GM12878 (cell line): Measurements from ENCODE around the gene TULP4. TPM values are rescaled to one million over a fixed set of nuclear protein-coding genes. Genes with fewer than 3 reads are reported as not detected.

ENCODE experiments used
- ATAC-seq: fragments of 200-7000 bp; cut with Tn5 transposase; 3 replicates; pipeline ENCODE4 v1.9.1; 2020; ENCODE audit warnings: mild to moderate bottlenecking, moderate library complexity
- BruUV-seq: library from RNA; stranded (reverse); fragments of 400-500 nt; replicated peaks from 2 replicates; lab custom pipeline; 2021; lab: Mats Ljungman, UMichigan
- CTCF ChIA-PET: fragments of 300-600 bp; sonication (Branson Sonifier 250); formaldehyde crosslinking; extraction: SDS; loops from one replicate; lab custom pipeline; 2021; ENCODE audit warnings: inconsistent platforms; lab: Yijun Ruan, JAX
- POLR2A ChIA-PET: fragments of 350-600 bp; formaldehyde crosslinking; extraction: SDS; loops from one replicate; lab custom pipeline; 2021; ENCODE audit warnings: inconsistent platforms; lab: Charles Lee
- RAD21 ChIA-PET: fragments of 300-600 bp; sonication (Branson Sonifier 250); formaldehyde crosslinking; loops from one replicate; lab custom pipeline; 2023; ENCODE audit warnings: antibody characterized with exemption; ENCODE audit not compliant: unreplicated experiment; lab: Charles Lee
- SMC1A ChIA-PET: fragments of 300-600 bp; sonication (Branson Sonifier 250); formaldehyde crosslinking; loops from one replicate; lab custom pipeline; 2023; ENCODE audit not compliant: unreplicated experiment, uncharacterized antibody; lab: Charles Lee
- DNase-seq: peaks from one replicate; pipeline ENCODE4 v3.0.0-alpha.2; 2011; ENCODE audit warnings: low read depth, low spot score
- FAIRE-seq: peaks from 3 replicates; lab custom pipeline; 2011; peaks lifted over from hg19 to GRCh38; lab: Jason Lieb, UNC
- H2AFZ ChIP-seq: 2 replicates; pipeline ENCODE4 v1.6.0; 2011; ENCODE audit warnings: low read depth, low read length, control low read depth; ENCODE audit not compliant: control insufficient read depth
- H3K27ac ChIP-seq: 2 replicates; pipeline ENCODE4 v1.5.1; 2011; ENCODE audit warnings: control low read depth; ENCODE audit not compliant: control insufficient read depth, insufficient read depth
- H3K27me3 ChIP-seq, 2 experiments: replicated peaks in 1 of 2; 2 replicates each; pipeline versions ENCODE4 v1.6.0 to v1.6.1; 2011; ENCODE audit warnings: low read length in 1 of 2; ENCODE audit not compliant: control insufficient read depth in 2 of 2, insufficient read depth in 2 of 2
- H3K36me3 ChIP-seq, 2 experiments: 2 replicates each; pipeline ENCODE4 v1.5.1; 2011; ENCODE audit warnings: low read length in 1 of 2; ENCODE audit not compliant: control insufficient read depth in 2 of 2, insufficient read depth in 2 of 2
- H3K4me1 ChIP-seq: 2 replicates; pipeline ENCODE4 v1.6.1; 2011; ENCODE audit warnings: mild to moderate bottlenecking, low read length, moderate library complexity, mixed read lengths; ENCODE audit not compliant: control insufficient read depth, insufficient read depth
- H3K4me2 ChIP-seq: 2 replicates; pipeline ENCODE4 v1.6.0; 2011; ENCODE audit warnings: control low read depth; ENCODE audit not compliant: control insufficient read depth, insufficient read depth
- H3K4me3 ChIP-seq: fragments of 200-600 bp; sonication (generic); 2 replicates; pipeline ENCODE4 v1.5.1; 2016
- H3K79me2 ChIP-seq: 2 replicates; pipeline ENCODE4 v1.6.0; 2011; ENCODE audit warnings: low read length; ENCODE audit not compliant: control insufficient read depth, insufficient read depth
- H3K9ac ChIP-seq: 2 replicates; pipeline ENCODE4 v1.8.0; 2011; ENCODE audit warnings: low read length, control low read depth, mixed read lengths; ENCODE audit not compliant: control insufficient read depth, insufficient read depth
- H3K9me3 ChIP-seq: replicated peaks from 3 replicates; pipeline ENCODE4 v1.5.1; 2011; ENCODE audit warnings: mild to moderate bottlenecking, low read length; ENCODE audit not compliant: control insufficient read depth, insufficient read depth
- H4K20me1 ChIP-seq: 2 replicates; pipeline ENCODE4 v1.6.0; 2011; ENCODE audit not compliant: control insufficient read depth, insufficient read depth
- DPF2 ChIP-seq: fragments of 450-650 bp; IDR thresholded peaks from 2 replicates; pipeline ENCODE4 v1.6.1; 2017; ENCODE audit warnings: mild to moderate bottlenecking
- GABPA ChIP-seq: IDR thresholded peaks from 2 replicates; pipeline ENCODE4 v1.6.1; 2014; ENCODE audit warnings: antibody characterized with exemption, low read depth, mild to moderate bottlenecking, inconsistent platforms
- KDM1A ChIP-seq: fragments of 200-600 bp; sonication (generic); IDR thresholded peaks from 2 replicates; pipeline ENCODE4 v1.6.1; 2016; ENCODE audit warnings: borderline replicate concordance
- MYC ChIP-seq: IDR thresholded peaks from 2 replicates; pipeline ENCODE4 v1.6.1; 2011; ENCODE audit warnings: mild to moderate bottlenecking, low read length, moderate library complexity, inconsistent platforms; ENCODE audit not compliant: insufficient read depth, insufficient replicate concordance, insufficient read length, severe bottlenecking
- NFYB ChIP-seq: IDR thresholded peaks from 2 replicates; pipeline ENCODE4 v1.6.1; 2011; ENCODE audit warnings: low read depth, mild to moderate bottlenecking, low read length, improper control_type of control experiment, moderate library complexity; ENCODE audit not compliant: insufficient read depth
- POLR2AphosphoS5 ChIP-seq: IDR thresholded peaks from 2 replicates; pipeline ENCODE4 v1.6.1; 2011; ENCODE audit warnings: mild to moderate bottlenecking, low read length, inconsistent platforms
- RAD51 ChIP-seq: fragments of 450-650 bp; IDR thresholded peaks from 2 replicates; pipeline ENCODE4 v1.6.1; 2016; ENCODE audit warnings: moderate library complexity, mild to moderate bottlenecking, inconsistent platforms
- RB1 ChIP-seq: fragments of 450-650 bp; formaldehyde crosslinking; IDR thresholded peaks from 2 replicates; pipeline ENCODE4 v1.6.1; 2017; ENCODE audit warnings: mild to moderate bottlenecking, borderline replicate concordance
- RFX5 ChIP-seq: IDR thresholded peaks from 2 replicates; pipeline ENCODE4 v1.6.1; 2011; ENCODE audit warnings: low read depth, low read length, improper control_type of control experiment
- SPI1 ChIP-seq: IDR thresholded peaks from 2 replicates; pipeline ENCODE4 v1.6.1; 2011; ENCODE audit warnings: low read depth, mild to moderate bottlenecking, low read length, moderate library complexity, borderline replicate concordance; ENCODE audit not compliant: insufficient read depth
- TAF1 ChIP-seq: IDR thresholded peaks from 2 replicates; pipeline ENCODE4 v1.6.1; 2011; ENCODE audit warnings: mild to moderate bottlenecking, low read depth, low read length, borderline replicate concordance
- ZBTB11 ChIP-seq: fragments of 450-650 bp; formaldehyde crosslinking; IDR thresholded peaks from 2 replicates; pipeline ENCODE4 v1.5.0; 2022; ENCODE audit warnings: mild to moderate bottlenecking, missing genetic modification characterization
- WGBS: methylation state at CpG from one replicate; pipeline ENCODE4 v1.1.6; 2016; ENCODE audit warnings: low lambda C conversion rate; ENCODE audit not compliant: insufficient replicate concordance, insufficient coverage; ENCODE audit errors: missing lambda C conversion rate; 5-methylcytosine and 5-hydroxymethylcytosine counted together
- in situ Hi-C: fragments of 300-500 bp; cut with MboI; formaldehyde crosslinking; loops from 9 replicates; pipeline ENCODE4 v1.14.3; 2018; ENCODE audit warnings: mixed read lengths
- intact Hi-C: fragments of 100-400 bp; cut with micrococcal nuclease; formaldehyde crosslinking; loops from one replicate; pipeline ENCODE4 v1.14.2; 2022; ENCODE audit not compliant: unreplicated experiment
- polyA plus RNA-seq, 11 experiments: library from polyadenylated mRNA; depleted of rRNA in 4 of 11; unstranded in 6 of 11; stranded (reverse) in 5 of 11; fragments of >200 nt; fragmentation: Nextera tagmentation in 4 of 11; fragmentation: Illumina TruSeq in 1 of 11; extraction: Ambion mirVana in 4 of 11; extraction: Trizol in 1 of 11; gene quantifications; 1 replicate in 1 of 11; 2 replicates in 10 of 11; pipeline versions ENCODE4 v1.2.1 to v1.2.3, GENCODE V29; 2011 to 2016; ENCODE audit warnings: inconsistent platforms in 2 of 11, missing spikeins in 2 of 11, low read depth in 1 of 11
- total RNA-seq, 4 experiments: library from RNA; depleted of rRNA in 3 of 4; stranded (reverse); fragments of >200 nt in 3 of 4; fragmentation: Illumina TruSeq in 1 of 4; extraction: Trizol in 1 of 4; gene quantifications; 2 replicates each; pipeline versions ENCODE4 v1.2.1 to v1.2.3, GENCODE V29; 2013 to 2021
- TF ChIP-seq, protein P1 (sequence below): fragments of 450-650 bp; formaldehyde crosslinking; IDR thresholded peaks from 2 replicates; pipeline ENCODE4 v1.4.0; 2022; ENCODE audit warnings: mild to moderate bottlenecking, moderate library complexity
- TF ChIP-seq, protein P2 (sequence below): IDR thresholded peaks from 2 replicates; pipeline ENCODE4 v1.6.1; 2012; ENCODE audit warnings: low read length, inconsistent platforms

TULP4 gene
- total and polyA plus RNA-seq, 10 of the 15 experiments (the other 5 are each of a cell fraction or from before 2014, with no cell fraction given), result 0.73 to 31.8 (median 14.0) TPM

DNA sequence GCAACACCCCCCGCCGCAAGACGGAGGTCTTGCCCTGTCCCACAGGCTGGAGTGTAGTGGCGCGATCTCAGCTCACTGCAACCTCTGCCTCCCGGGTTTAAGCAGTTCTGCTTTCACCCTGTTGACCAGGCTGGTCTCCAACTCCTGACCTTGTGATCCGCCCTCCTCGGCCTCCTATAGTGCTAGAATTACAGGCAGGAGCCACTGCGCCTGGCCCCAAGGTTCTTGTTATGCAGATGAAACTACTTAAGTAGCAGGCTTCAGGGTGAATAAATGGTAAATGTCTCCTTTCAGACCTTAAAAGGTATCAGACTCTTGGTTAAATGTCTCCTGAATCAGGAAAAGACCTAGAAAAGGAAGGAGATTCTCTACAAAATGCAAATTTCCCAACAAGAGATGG lies 152.2 kb downstream of the TULP4 start:
- BruUV-seq, result no TSS peak
- intact Hi-C loops, result no loop called here
- CTCF ChIA-PET, result no interaction called here
- H3K4me2 ChIP-seq, result no peak overlapping the region
- POLR2A ChIA-PET, result no interaction called here
- H3K27ac ChIP-seq, result no peak overlapping the region
- H3K36me3 ChIP-seq, result peaks cover 2 to 5% of the 10 kb centered on the region in 2 experiments; a peak in 2 of 4 replicates
- H3K27me3 ChIP-seq, result no peaks in the 10 kb centered on the region
- no peaks in the 10 kb centered on the region for H4K20me1 ChIP-seq
- WGBS, result 94% methylated on average over 9 of the region's 9 CpGs
- H3K4me1 ChIP-seq, result no peaks in the 10 kb centered on the region
- no peak overlapping the region for H2AFZ ChIP-seq
- H3K79me2 ChIP-seq, result no peaks in the 10 kb centered on the region
- in situ Hi-C loops, result no loop called here
- RAD21 ChIA-PET, result no interaction called here
- TF ChIP-seq RB1 (no peak), TAF1 (no peak), DPF2 (no peak), KDM1A (no peak), RFX5 (no peak), RAD51 (no peak), MYC (no peak), ZBTB11 (CRISPR knock-in tag) (no peak), POLR2AphosphoS5 (no peak), GABPA (no peak), SPI1 (no peak), NFYB (no peak)
- TF ChIP-seq, protein P1, sequence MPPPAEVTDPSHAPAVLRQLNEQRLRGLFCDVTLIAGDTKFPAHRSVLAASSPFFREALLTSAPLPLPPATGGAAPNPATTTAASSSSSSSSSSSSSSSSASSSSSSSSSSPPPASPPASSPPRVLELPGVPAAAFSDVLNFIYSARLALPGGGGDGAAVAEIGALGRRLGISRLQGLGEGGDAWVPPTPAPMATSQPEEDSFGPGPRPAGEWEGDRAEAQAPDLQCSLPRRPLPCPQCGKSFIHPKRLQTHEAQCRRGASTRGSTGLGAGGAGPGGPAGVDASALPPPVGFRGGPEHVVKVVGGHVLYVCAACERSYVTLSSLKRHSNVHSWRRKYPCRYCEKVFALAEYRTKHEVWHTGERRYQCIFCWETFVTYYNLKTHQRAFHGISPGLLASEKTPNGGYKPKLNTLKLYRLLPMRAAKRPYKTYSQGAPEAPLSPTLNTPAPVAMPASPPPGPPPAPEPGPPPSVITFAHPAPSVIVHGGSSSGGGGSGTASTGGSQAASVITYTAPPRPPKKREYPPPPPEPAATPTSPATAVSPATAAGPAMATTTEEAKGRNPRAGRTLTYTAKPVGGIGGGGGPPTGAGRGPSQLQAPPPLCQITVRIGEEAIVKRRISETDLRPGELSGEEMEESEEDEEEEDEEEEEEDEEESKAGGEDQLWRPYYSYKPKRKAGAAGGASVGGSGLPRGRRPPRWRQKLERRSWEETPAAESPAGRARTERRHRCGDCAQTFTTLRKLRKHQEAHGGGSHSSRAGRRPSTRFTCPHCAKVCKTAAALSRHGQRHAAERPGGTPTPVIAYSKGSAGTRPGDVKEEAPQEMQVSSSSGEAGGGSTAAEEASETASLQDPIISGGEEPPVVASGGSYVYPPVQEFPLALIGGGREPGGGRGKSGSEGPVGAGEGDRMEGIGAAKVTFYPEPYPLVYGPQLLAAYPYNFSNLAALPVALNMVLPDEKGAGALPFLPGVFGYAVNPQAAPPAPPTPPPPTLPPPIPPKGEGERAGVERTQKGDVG (CRISPR knock-in tag), result no peak
- TF ChIP-seq, protein P2, sequence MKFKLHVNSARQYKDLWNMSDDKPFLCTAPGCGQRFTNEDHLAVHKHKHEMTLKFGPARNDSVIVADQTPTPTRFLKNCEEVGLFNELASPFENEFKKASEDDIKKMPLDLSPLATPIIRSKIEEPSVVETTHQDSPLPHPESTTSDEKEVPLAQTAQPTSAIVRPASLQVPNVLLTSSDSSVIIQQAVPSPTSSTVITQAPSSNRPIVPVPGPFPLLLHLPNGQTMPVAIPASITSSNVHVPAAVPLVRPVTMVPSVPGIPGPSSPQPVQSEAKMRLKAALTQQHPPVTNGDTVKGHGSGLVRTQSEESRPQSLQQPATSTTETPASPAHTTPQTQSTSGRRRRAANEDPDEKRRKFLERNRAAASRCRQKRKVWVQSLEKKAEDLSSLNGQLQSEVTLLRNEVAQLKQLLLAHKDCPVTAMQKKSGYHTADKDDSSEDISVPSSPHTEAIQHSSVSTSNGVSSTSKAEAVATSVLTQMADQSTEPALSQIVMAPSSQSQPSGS, result no peak
- DNase-seq (no peak), FAIRE-seq (no peak), ATAC-seq (no peak)
- H3K4me3 ChIP-seq, result no peak overlapping the region
- no peaks in the 10 kb centered on the region for H3K9me3 ChIP-seq
- H3K9ac ChIP-seq, result no peak overlapping the region
- SMC1A ChIA-PET, result no interaction called here
